Stomach (tissue), 4 donors: ENCODE results near the gene FBXO2.

Experiments
- CTCF ChIP-seq, 7 experiments: fragments of 450-650 bp in 4 of 7; fragments of 200-600 bp in 3 of 7; sonication (generic) in 3 of 7; IDR thresholded peaks; one replicate each; pipeline ENCODE4 v1.5.1; 2016 to 2019; ENCODE audit warnings: antibody characterized with exemption in 7 of 7, control low read depth in 2 of 7, mild to moderate bottlenecking in 1 of 7
- EP300 ChIP-seq: sonication (generic); formaldehyde crosslinking; IDR thresholded peaks from one replicate; pipeline ENCODE4 v1.6.1; 2017; ENCODE audit warnings: antibody characterized with exemption
- POLR2A ChIP-seq, 4 donors: fragments of 450-650 bp; IDR thresholded peaks; one replicate each; pipeline ENCODE4 v1.6.1; 2016; ENCODE audit warnings: antibody characterized with exemption in 4 of 4, control low read depth in 2 of 4, mild to moderate bottlenecking in 1 of 4, moderate library complexity in 1 of 4
- POLR2AphosphoS5 ChIP-seq, 3 donors: sonication (generic); formaldehyde crosslinking; IDR thresholded peaks; one replicate each; pipeline ENCODE4 v1.6.1; 2016; ENCODE audit warnings: antibody characterized with exemption in 3 of 3

- TF ChIP-seq CTCF (IDR thresholded peaks at IDR 0.05) (no peak), POLR2A (IDR thresholded peaks at IDR 0.05) (no peak), EP300 (no peak), POLR2AphosphoS5 (IDR thresholded peaks at IDR 0.05) (no peak)
Observed at GRCh38 chr1:11653861-11654136, 430 bp downstream of the FBXO2 start.
